SIG-M5 treated with dmso at 0.1 percent for 504 hours (cell line): ENCODE results near the gene FRAT1.
"Not testable (repeated sequence)": the region's sequence is repeated elsewhere in the genome, so short reads cannot be mapped to it uniquely, and the experiment has no call there.

Source experiments
- DNase-seq: peaks from one replicate; lab custom pipeline; 2025; ENCODE audit not compliant: unreplicated experiment; lab: John Stamatoyannopoulos, UW

The FRAT1 gene

DNA sequence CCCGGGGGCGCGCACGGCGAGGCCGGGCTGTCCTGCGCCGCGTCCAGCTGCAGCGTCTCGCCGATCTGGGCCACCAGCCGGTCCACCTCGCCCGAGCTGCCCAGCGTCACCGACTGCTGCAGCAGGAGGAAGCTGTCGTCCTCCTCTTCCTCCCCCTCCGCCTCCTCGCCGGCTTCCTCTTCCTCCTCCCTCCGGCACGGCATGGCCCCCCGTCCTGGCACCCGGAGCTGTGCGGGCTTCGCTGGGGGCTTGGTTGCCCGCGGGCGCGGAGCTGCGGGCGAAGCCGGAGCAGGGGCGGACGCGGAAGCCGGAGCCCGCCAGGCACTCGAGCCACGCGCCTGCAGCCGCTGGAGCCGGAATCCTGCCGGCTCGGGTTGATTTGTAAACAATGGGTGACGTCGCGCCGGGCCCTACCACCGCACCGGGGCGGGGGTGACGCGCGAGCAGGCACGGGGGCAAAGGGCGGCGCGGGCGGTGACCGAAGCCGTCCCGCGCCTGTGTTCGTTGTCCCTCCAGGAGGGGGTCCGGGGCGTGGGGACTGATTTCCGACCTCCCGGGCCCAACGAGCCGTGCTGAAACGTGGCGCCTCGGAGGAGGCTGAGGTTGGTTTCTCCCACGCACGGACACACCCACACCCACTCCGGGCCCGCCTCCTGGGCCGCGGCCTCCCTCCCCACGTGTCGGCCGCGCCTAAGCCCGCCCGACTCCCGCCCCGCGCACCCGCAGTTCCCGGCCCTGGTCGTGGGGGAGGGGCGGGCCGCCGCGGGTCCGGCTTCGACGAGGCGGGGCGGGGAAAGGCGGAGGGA, 15.5 kb downstream of the FRAT1 start, which contains the start of gene FRAT2:
FRAT2 (minus strand) TSS at position 360 of the 806 bp plus-strand sequence; CDS start at position 203, 157 bp downstream.
- DNase-seq, result peak; percentile 74

GRCh38 chr10:97335188-97335619, 16.1 kb downstream of the FRAT1 start:
- DNase-seq, result no peak

DNA sequence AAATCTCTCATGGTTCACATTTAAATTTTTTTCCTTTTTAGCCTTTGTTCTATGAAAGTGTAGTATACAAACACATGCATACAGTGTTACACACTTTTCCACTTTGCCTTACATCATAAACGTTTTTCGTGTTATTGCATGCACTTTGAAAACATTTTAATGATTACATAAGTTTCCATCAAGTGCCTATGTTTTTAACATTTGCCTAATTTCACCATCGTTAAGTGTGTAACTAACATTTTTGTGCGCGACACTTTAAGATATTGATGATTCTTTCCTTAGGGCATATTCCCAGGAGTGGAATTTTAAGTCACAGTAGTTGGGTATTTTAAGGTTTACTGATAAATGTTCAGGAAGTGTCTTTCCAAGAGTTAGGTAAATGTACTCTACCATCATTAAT, 16.9 kb downstream of the FRAT1 start:
- DNase-seq, result no peak

DNA sequence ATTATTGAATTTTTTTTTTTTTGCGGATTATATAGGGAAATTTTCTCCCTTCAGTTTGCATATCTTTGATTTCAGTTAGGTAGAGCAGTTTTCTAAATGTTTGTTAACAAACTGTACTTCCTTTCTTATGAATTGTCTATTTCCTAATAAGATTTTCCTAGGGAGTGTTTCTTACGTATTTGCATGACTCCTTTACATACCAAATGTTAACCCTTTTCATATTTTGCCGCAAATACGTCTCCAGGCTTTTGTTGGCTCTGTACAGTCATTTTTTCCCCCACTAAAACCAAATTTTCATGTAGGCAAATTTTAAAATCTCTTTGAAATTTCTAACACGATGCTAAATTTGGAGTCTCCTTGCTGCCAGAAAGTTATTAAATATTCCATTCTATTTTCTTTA, 17.4 kb downstream of the FRAT1 start:
- DNase-seq, result no peak

GRCh38 chr10:97336942-97337831, 18.1 kb downstream of the FRAT1 start:
- no peak for DNase-seq

- no peak for DNase-seq
These were observed 19.0 kb downstream of the FRAT1 start for GRCh38 chr10:97338041-97338440.

DNA sequence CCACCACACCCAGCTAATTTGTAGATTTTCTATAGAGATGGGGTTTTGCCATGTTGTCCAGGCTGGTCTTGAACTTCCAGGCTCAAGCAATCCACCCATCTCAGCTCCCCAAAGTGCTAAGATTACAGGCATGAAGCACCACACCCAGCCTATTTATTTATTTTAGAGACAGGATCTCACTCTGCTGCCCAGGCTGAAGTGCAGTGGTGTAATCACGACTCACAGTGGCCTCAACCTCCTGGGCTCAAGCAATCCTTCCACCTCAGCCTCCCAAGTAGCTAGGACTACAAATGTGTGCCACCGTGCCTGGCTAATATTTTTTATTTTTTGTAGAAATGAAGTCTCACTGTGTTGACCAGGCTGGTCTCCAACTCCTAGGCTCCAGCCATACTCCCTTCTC, 22.3 kb downstream of the FRAT1 start:
- DNase-seq, result no peak

DNA sequence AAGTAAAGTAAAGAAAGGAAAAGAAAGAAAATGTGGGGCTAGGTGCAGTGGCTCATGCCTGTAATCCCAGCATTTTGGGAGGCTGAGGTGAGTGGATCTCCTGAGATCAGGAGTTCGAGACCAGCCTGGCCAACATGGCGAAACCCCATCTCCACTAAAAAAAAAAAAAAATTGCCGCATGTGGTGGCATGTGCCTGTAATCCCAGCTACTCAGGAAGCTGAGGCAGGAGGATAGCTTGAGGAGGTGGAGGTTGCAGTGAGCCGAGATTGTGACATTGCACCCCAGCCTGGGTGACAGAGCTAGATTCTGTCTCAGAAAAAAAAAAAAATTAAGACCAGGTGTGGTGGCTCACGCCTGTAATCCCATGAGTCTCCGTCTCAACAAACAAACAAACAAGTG, 24.6 kb downstream of the FRAT1 start:
- DNase-seq, result not testable (repeated sequence)

DNA sequence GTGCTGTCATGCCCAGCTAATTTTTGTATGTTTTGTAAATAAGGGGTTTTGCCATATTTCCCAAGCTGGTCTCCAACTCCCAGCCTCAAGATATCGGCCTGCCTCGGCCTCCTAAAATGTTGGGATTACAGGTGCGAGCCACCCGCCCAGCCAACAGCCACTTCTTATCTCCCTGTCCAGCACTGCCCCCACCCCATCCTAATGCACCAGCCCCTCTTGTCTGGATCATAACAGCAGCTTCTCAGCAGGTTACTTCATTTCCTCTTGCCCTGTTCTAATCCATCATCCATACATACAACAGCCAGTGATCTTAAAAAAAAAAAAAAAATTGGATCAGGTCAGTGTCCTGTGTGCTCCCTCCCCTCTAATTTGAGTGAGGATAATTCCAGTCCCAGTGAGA, 28.2 kb downstream of the FRAT1 start:
- no peak for DNase-seq

GRCh38 chr10:97349752-97350513, 30.9 kb downstream of the FRAT1 start:
- DNase-seq, result no peak

DNA sequence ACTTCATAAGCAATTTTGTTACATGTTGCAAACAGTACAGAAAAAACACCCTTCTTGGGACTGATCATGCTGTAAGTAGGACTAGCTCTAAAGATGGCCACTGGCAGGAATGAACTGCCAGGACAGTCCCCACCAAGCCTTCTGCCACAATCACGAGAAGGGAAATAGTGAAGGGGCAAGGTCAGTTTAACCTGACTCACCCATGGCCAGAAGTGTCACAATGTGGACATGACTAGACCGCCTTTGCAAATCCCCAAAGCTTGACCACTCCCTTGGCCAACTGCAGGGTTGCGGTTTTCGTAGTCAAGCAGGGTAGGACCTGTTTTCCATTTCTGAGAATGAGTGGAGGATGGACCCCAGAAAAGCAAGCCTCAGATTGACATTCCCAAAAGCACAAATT, 34.9 kb downstream of the FRAT1 start:
- DNase-seq, result no peak

DNA sequence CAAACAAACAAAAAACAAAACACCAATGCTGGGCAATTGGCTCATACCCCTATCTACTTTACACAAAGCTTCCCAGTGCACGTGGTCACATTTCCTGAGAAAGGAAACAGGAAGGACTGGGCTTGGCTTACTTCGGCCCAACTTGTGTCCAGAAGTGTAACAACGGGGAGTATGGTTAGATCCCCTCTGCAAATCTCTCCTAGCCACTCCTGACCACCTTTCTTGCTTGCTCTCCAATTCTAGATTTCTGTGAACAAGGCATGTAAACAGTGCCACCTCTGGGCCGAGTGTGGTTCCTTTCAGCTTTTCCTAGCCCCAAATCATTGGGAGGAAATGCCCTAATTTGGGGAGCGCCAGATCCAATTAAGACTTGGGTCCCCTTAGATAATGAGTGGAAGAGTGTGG, 36.5 kb downstream of the FRAT1 start:
- DNase-seq, result no peak

DNA sequence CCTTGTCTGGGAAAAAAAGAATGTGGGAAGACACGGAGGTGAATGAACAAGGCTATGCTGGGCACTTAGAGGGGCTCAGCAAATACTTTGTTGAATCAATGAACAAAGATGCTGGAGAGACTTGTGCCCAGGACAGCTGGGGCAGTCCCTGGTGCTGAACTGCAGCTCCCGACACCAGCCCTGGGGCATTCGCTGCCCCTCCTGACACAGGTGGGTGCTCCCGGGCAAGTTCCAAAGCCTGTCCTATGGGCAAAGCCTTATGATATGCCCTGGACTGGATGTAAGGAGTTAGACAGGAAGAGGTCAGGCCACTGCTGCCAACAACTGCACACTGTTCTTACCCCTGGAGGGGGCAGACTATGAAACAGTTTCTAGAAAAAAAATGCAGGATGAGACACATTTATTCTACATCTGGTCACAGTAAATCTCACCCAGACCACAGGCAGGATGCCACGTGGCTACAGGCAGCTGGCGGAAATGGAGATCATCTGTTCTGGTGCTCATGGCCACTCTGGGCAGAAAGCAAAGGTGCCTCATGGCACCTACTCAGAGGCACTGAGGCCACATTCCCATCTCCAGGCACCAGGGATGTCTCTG, 37.3 kb downstream of the FRAT1 start:
- no peak for DNase-seq

- no peak for DNase-seq
These were observed 37.8 kb downstream of the FRAT1 start for GRCh38 chr10:97356918-97357317.

DNA sequence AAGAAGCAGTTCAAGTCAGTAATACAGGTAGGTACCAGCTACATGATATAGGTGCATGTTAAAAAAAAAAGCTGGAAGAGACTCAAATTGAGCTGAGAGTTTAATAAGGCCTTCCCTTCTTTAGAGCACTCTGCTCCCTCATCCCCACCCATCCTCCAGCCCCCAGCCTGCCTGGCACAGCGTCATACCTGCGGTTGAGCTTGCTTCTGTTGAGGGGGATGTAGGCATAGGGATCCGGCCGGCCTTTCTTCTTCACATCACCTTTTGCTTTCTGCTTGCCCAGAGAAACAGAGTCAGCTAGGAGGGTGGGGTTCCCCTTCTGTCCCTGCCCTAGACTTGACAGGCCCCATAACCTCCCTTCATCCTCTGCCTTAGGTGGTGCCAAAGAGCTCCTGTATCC, 39.3 kb downstream of the FRAT1 start:
- DNase-seq, result no peak

GRCh38 chr10:97358781-97359180, 39.7 kb downstream of the FRAT1 start:
- DNase-seq, result no peak

- DNase-seq, result no peak
These were observed 41.9 kb downstream of the FRAT1 start for GRCh38 chr10:97360705-97361536.

GRCh38 chr10:97361537-97361901, 42.4 kb downstream of the FRAT1 start:
- no peak for DNase-seq

DNA sequence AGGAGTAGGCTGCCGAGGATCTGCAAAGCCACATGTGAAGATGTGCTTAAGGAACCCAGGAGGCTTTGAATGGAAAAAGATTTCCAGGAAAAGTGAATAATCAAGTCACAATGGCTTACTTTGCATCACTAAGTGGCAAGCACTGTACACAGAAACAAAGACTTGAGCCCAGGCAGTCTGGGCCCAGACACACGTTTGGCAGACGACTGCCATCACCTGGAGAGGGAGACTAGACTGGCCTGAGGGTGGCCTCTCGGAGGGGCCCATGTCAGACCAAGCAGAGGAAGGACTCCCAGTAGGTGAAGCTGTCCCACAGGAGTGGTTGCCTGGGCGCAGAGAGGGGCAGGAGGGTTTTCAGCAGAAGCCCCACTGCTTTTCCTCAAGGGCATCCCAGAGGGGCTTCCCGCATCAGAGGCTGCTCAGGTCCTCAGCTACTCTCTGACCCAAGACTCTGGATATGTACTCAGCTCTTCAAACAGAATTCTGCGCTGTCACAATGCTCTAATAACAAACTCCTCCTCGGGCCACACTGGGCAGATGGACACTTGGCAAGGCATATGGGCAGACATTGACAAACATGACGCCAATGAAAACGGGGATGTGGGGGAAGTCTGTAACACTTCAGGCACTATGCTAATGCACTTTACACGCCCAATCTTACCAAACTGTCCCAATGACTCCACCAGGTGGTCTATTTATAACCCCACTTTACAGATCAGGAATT, 43.4 kb downstream of the FRAT1 start:
- no peak for DNase-seq
